ENCODE data around the gene RNF148.

RNF148 gene

DNA sequence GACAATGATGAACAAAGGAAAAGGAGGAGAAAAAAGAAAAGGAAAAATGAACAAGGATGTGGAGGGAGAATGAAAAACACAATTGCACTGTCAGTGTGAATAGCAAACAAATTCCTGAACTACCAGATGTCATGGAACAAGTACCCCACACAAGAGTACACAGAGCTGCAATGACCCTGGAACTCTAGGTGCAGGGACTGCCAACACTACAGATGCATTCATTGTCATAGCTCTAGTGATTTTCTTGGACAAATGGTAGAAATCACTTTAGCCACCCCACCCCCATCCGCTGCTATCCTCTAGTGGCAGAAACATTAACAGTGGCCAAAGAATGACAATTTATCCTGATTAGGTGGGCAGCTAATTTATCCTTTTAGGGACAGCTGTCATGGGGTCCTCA is 6.9 kb downstream of the RNF148 start:
- H3K27me3 ChIP-seq (replicated peaks; ENCODE audit: insufficient read depth, low read length), result no peaks in the 10 kb centered on the region
- no peaks in the 10 kb centered on the region for H3K4me1 ChIP-seq (ENCODE audit: low read length)
- no peak overlapping the region for H3K4me2 ChIP-seq (ENCODE audit: low read depth, low read length)
- H3K4me3 ChIP-seq (ENCODE audit: low read length), result no peak overlapping the region
- DNase-seq, result no peak
- no peaks in the 10 kb centered on the region for H4K20me1 ChIP-seq (ENCODE audit: insufficient read depth, low read length)
- TF ChIP-seq, protein P1, sequence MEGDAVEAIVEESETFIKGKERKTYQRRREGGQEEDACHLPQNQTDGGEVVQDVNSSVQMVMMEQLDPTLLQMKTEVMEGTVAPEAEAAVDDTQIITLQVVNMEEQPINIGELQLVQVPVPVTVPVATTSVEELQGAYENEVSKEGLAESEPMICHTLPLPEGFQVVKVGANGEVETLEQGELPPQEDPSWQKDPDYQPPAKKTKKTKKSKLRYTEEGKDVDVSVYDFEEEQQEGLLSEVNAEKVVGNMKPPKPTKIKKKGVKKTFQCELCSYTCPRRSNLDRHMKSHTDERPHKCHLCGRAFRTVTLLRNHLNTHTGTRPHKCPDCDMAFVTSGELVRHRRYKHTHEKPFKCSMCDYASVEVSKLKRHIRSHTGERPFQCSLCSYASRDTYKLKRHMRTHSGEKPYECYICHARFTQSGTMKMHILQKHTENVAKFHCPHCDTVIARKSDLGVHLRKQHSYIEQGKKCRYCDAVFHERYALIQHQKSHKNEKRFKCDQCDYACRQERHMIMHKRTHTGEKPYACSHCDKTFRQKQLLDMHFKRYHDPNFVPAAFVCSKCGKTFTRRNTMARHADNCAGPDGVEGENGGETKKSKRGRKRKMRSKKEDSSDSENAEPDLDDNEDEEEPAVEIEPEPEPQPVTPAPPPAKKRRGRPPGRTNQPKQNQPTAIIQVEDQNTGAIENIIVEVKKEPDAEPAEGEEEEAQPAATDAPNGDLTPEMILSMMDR (IDR thresholded peaks at IDR 0.05; ENCODE audit: low read length), result no peak
- TF ChIP-seq EZH2phosphoT487 (IDR thresholded peaks at IDR 0.05; ENCODE audit: low read length) (no peak), EZH2 (optimal IDR thresholded peaks at IDR 0.05; ENCODE audit: low read depth, low read length) (no peak)
- no peak overlapping the region for H3K9ac ChIP-seq (ENCODE audit: low read length)
- no peaks in the 10 kb centered on the region for H3K9me2 ChIP-seq (replicated peaks; ENCODE audit: insufficient read depth, low read length)
- no peak overlapping the region for H2AFZ ChIP-seq (ENCODE audit: low read length)
- peaks cover 5% of the 10 kb centered on the region; the same call in 1 of the 2 replicates for H3K36me3 ChIP-seq (replicated peaks; ENCODE audit: insufficient read depth, low read length)
- H3K27ac ChIP-seq (ENCODE audit: low read length), result no peak overlapping the region
- no peaks in the 10 kb centered on the region for H3K9me3 ChIP-seq (replicated peaks; ENCODE audit: insufficient read depth, low read length)
- H3K79me2 ChIP-seq (ENCODE audit: low read length), result peaks cover 14% of the 10 kb centered on the region; the same call in 1 of the 2 replicates
- no peaks in the 10 kb centered on the region for H3F3A ChIP-seq (ENCODE audit: insufficient read depth, low read length)

GRCh38 chr7:122694697-122695096 is 8.0 kb downstream of the RNF148 start:
- Histone ChIP-seq H2AFZ (ENCODE audit: low read length) (no peak overlapping the region), H3K9ac (ENCODE audit: low read length) (no peak overlapping the region), H3K4me2 (ENCODE audit: low read depth, low read length) (no peak overlapping the region), H3K27me3 (replicated peaks; ENCODE audit: insufficient read depth, low read length) (no peaks in the 10 kb centered on the region), H3K4me3 (ENCODE audit: low read length) (no peak overlapping the region), H3K9me3 (replicated peaks; ENCODE audit: insufficient read depth, low read length) (no peaks in the 10 kb centered on the region), H3K4me1 (ENCODE audit: low read length) (no peaks in the 10 kb centered on the region), H3K9me2 (replicated peaks; ENCODE audit: insufficient read depth, low read length) (no peaks in the 10 kb centered on the region), H3K79me2 (ENCODE audit: low read length) (peaks cover 10% of the 10 kb centered on the region; the same call in 1 of the 2 replicates), H3K27ac (ENCODE audit: low read length) (no peak overlapping the region), H4K20me1 (ENCODE audit: insufficient read depth, low read length) (no peaks in the 10 kb centered on the region), H3F3A (ENCODE audit: insufficient read depth, low read length) (no peaks in the 10 kb centered on the region), H3K36me3 (replicated peaks; ENCODE audit: insufficient read depth, low read length) (peaks cover 5% of the 10 kb centered on the region; the same call in 1 of the 2 replicates)
- no peak for DNase-seq
- TF ChIP-seq, protein P1 (IDR thresholded peaks at IDR 0.05; ENCODE audit: low read length), result no peak
- TF ChIP-seq EZH2phosphoT487 (IDR thresholded peaks at IDR 0.05; ENCODE audit: low read length) (no peak), EZH2 (optimal IDR thresholded peaks at IDR 0.05; ENCODE audit: low read depth, low read length) (no peak)

- no peak overlapping the region for H3K27ac ChIP-seq (ENCODE audit: low read length)
- no peak overlapping the region for H3K4me3 ChIP-seq (ENCODE audit: low read length)
- TF ChIP-seq EZH2phosphoT487 (IDR thresholded peaks at IDR 0.05; ENCODE audit: low read length) (no peak), EZH2 (optimal IDR thresholded peaks at IDR 0.05; ENCODE audit: low read depth, low read length) (no peak)
- TF ChIP-seq, protein P1 (IDR thresholded peaks at IDR 0.05; ENCODE audit: low read length), result no peak
Observed at GRCh38 chr7:122692769-122693309, 9.9 kb downstream of the RNF148 start.

More at GRCh38 chr7:122692769-122693309, 9.9 kb downstream of the RNF148 start:
- no peaks in the 10 kb centered on the region for H4K20me1 ChIP-seq (ENCODE audit: insufficient read depth, low read length)
- H3F3A ChIP-seq (ENCODE audit: insufficient read depth, low read length), result no peaks in the 10 kb centered on the region
- no peak overlapping the region for H3K9ac ChIP-seq (ENCODE audit: low read length)
- H3K9me2 ChIP-seq (replicated peaks; ENCODE audit: insufficient read depth, low read length), result no peaks in the 10 kb centered on the region
- H3K27me3 ChIP-seq (replicated peaks; ENCODE audit: insufficient read depth, low read length), result no peaks in the 10 kb centered on the region
- H3K4me2 ChIP-seq (ENCODE audit: low read depth, low read length), result no peak overlapping the region
- peaks cover 10% of the 10 kb centered on the region; the same call in 1 of the 2 replicates for H3K79me2 ChIP-seq (ENCODE audit: low read length)
- H3K9me3 ChIP-seq (replicated peaks; ENCODE audit: insufficient read depth, low read length), result no peaks in the 10 kb centered on the region
- peaks cover 5% of the 10 kb centered on the region; the same call in 1 of the 2 replicates for H3K36me3 ChIP-seq (replicated peaks; ENCODE audit: insufficient read depth, low read length)
- H3K4me1 ChIP-seq (ENCODE audit: low read length), result no peaks in the 10 kb centered on the region
- no peak overlapping the region for H2AFZ ChIP-seq (ENCODE audit: low read length)
- DNase-seq, result no peak
